Lung (tissue), 12 donors: ENCODE results near the gene KNOP1. TPM values are rescaled to one million over a fixed set of nuclear protein-coding genes. Genes with fewer than 3 reads are reported as not detected.

Source experiments
- ATAC-seq: fragments of 200-7000 bp; cut with Tn5 transposase; one replicate; pipeline ENCODE4 v1.9.1; 2020; ENCODE audit warnings: moderate number of reproducible peaks; ENCODE audit not compliant: insufficient read depth, low FRiP score
- DNase-seq, 3 donors: peaks; one replicate each; pipeline ENCODE4 v3.0.0-alpha.2; 2013 to 2017
- H3K27ac ChIP-seq, 2 donors: one replicate each; pipeline ENCODE4 v1.5.1; 2013; ENCODE audit warnings: mild to moderate bottlenecking in 2 of 2, moderate library complexity in 2 of 2, control low read depth in 1 of 2, inconsistent platforms in 1 of 2, low read depth in 1 of 2, low read length in 1 of 2
- H3K27me3 ChIP-seq, 3 donors: one replicate each; pipeline ENCODE4 v1.5.1; 2013; ENCODE audit warnings: low read length in 2 of 3; ENCODE audit not compliant: control insufficient read depth in 3 of 3, insufficient read depth in 3 of 3
- H3K36me3 ChIP-seq, 4 donors: one replicate each; pipeline ENCODE4 v1.5.1; 2013; ENCODE audit warnings: low read length in 4 of 4, mild to moderate bottlenecking in 1 of 4, moderate library complexity in 1 of 4; ENCODE audit not compliant: control insufficient read depth in 4 of 4, insufficient read depth in 4 of 4
- H3K4me1 ChIP-seq, 5 donors: one replicate each; pipeline ENCODE4 v1.5.1; 2013; ENCODE audit warnings: low read length in 5 of 5, mild to moderate bottlenecking in 2 of 5, moderate library complexity in 1 of 5; ENCODE audit not compliant: control insufficient read depth in 5 of 5, insufficient read depth in 5 of 5
- H3K4me3 ChIP-seq: one replicate; pipeline ENCODE4 v1.5.1; 2013; ENCODE audit warnings: mild to moderate bottlenecking, control low read depth, moderate library complexity
- H3K9ac ChIP-seq, 2 donors: one replicate each; pipeline ENCODE4 v1.5.1; 2013; ENCODE audit warnings: low read length in 2 of 2, control low read depth in 1 of 2; ENCODE audit not compliant: insufficient read depth in 1 of 2
- H3K9me3 ChIP-seq, 4 donors: one replicate each; pipeline ENCODE4 v1.5.1; 2013; ENCODE audit warnings: low read length in 3 of 4, mild to moderate bottlenecking in 1 of 4, moderate library complexity in 1 of 4; ENCODE audit not compliant: control insufficient read depth in 4 of 4, insufficient read depth in 3 of 4
- CTCF ChIP-seq: IDR thresholded peaks from 2 replicates; pipeline ENCODE4 v1.5.1; 2012; ENCODE audit warnings: mild to moderate bottlenecking; ENCODE audit errors: control extremely low read depth, extremely low read depth
- WGBS, 2 donors: extraction: QIAGEN DNeasy Blood & Tissue Kit; methylation state at CpG; one replicate each; pipeline ENCODE4 v1.1.7; 2013; 5-methylcytosine and 5-hydroxymethylcytosine counted together
- polyA plus RNA-seq, 2 donors: library from polyadenylated mRNA; stranded (reverse); fragments of 200-250 nt; gene quantifications; one replicate each; pipeline ENCODE4 v1.2.1, GENCODE V29; 2013
- total RNA-seq, 2 donors: library from RNA; depleted of rRNA in 1 of 2; stranded (reverse); fragments of >200 nt in 1 of 2; gene quantifications; one replicate each; pipeline ENCODE4 v1.2.1, GENCODE V29; 2014 to 2021
- donor health status: control.
- donor health status: control.
- donor health status: Bipolar disorder and iron deficiency.
- donor health status: healthy.
- donor health status: DM: yes; HTN: yes; CAD: no.

Gene KNOP1
- total and polyA plus RNA-seq, 4 donors, result 11.7 to 14.7 (median 13.5) TPM

GRCh38 chr16:19757762-19758595 is 40.0 kb upstream of the KNOP1 start:
- Histone ChIP-seq H3K4me1 (peaks cover 0 to 22% (median 7%) of the 10 kb centered on the region in 5 donors), H3K4me3 (no peak overlapping the region), H3K9ac (no peak overlapping the region), H3K27me3 (no peaks in the 10 kb centered on the region), H3K9me3 (no peaks in the 10 kb centered on the region), H3K27ac (no peak overlapping the region), H3K36me3 (peaks cover 0 to 3% (median 0%) of the 10 kb centered on the region in 4 donors)
- WGBS, 2 donors, result 54 to 65% methylated on average over 8 of the region's 8 CpGs
- DNase-seq, result peak; percentile 58 to 93 (median 92)
- no peak for TF ChIP-seq CTCF
- ATAC-seq, result no peak

- ATAC-seq (no peak), DNase-seq (peak in 1 of 3 donors; percentile 57)
- H3K27ac ChIP-seq, result no peak overlapping the region
- H3K9me3 ChIP-seq, result no peaks in the 10 kb centered on the region
- H3K4me3 ChIP-seq, result no peak overlapping the region
- no peak for TF ChIP-seq CTCF
- H3K27me3 ChIP-seq, result no peaks in the 10 kb centered on the region
- H3K4me1 ChIP-seq, result peaks cover 0 to 25% (median 7%) of the 10 kb centered on the region in 5 donors
- no peak overlapping the region for H3K9ac ChIP-seq
- peaks cover 0 to 3% (median 0%) of the 10 kb centered on the region in 4 donors for H3K36me3 ChIP-seq
- 91 to 94% methylated on average over 5 of the region's 5 CpGs for WGBS, 2 donors
Measured at GRCh38 chr16:19757026-19757425, 39.0 kb upstream of the KNOP1 start.

- TF ChIP-seq CTCF, result no peak
- Histone ChIP-seq H3K36me3 (peaks cover 0 to 3% (median 0%) of the 10 kb centered on the region in 4 donors), H3K27me3 (no peaks in the 10 kb centered on the region), H3K9me3 (no peaks in the 10 kb centered on the region), H3K9ac (no peak overlapping the region), H3K27ac (peak overlapping the region in 1 of 2 donors; percentile 54), H3K4me1 (peaks cover 0 to 31% (median 7%) of the 10 kb centered on the region in 5 donors), H3K4me3 (no peak overlapping the region)
- no peak for DNase-seq
- WGBS, 2 donors, result 96 to 98% methylated on average over 3 of the region's 3 CpGs
- ATAC-seq, result no peak
Measured at GRCh38 chr16:19755268-19755667, 37.2 kb upstream of the KNOP1 start.
